Stimulated activated CD8-positive, alpha-beta memory T cell treated with anti-CD3 and anti-CD28 coated beads, Interleukin-4, amount 100 ng/mL, for 1 hour (primary cell): ENCODE results near the gene YWHAQ.

Experiments
- DNase-seq, 2 donors: peaks; one replicate each; pipeline ENCODE4 v3.0.0-alpha.2; 2020; ENCODE audit warnings: low read depth in 2 of 2, low spot score in 1 of 2

YWHAQ gene

GRCh38 chr2:9630736-9631552 is at the start of gene YWHAQ:
Gene YWHAQ, minus strand, starts transcription at chr2:9630997. Its CDS starts 545 bp downstream, at chr2:9630452.
- DNase-seq, result peak; percentile 94 to 97

GRCh38 chr2:9680082-9680481 is 49.3 kb upstream of the YWHAQ start:
- no peak for DNase-seq

- DNase-seq, result no peak
These were observed 48.4 kb upstream of the YWHAQ start for GRCh38 chr2:9679218-9679617.

GRCh38 chr2:9678544-9678943 is 47.7 kb upstream of the YWHAQ start:
- DNase-seq, result no peak

- DNase-seq, result no peak
These were observed 44.9 kb upstream of the YWHAQ start for GRCh38 chr2:9675415-9676351.

GRCh38 chr2:9674891-9675414 is 44.2 kb upstream of the YWHAQ start:
- no peak for DNase-seq

- DNase-seq, result no peak
These were observed 43.2 kb upstream of the YWHAQ start for GRCh38 chr2:9673914-9674481.

- DNase-seq, result no peak
These were observed 38.0 kb upstream of the YWHAQ start for GRCh38 chr2:9668687-9669345.

GRCh38 chr2:9667826-9668225 is 37.0 kb upstream of the YWHAQ start:
- no peak for DNase-seq

GRCh38 chr2:9666306-9666705 is 35.5 kb upstream of the YWHAQ start:
- no peak for DNase-seq

GRCh38 chr2:9665898-9666297 is 35.1 kb upstream of the YWHAQ start:
- DNase-seq, result no peak

- no peak for DNase-seq
These were observed 33.6 kb upstream of the YWHAQ start for GRCh38 chr2:9664365-9664764.

- no peak for DNase-seq
These were observed 32.4 kb upstream of the YWHAQ start for GRCh38 chr2:9663008-9663879.

- no peak for DNase-seq
These were observed 30.5 kb upstream of the YWHAQ start for GRCh38 chr2:9661261-9661660.

GRCh38 chr2:9660781-9661180 is 30.0 kb upstream of the YWHAQ start:
- no peak for DNase-seq

GRCh38 chr2:9660154-9660553 is 29.4 kb upstream of the YWHAQ start:
- no peak for DNase-seq

GRCh38 chr2:9658972-9659371 is 28.2 kb upstream of the YWHAQ start:
- DNase-seq, result no peak

GRCh38 chr2:9657731-9658130 is 26.9 kb upstream of the YWHAQ start:
- DNase-seq, result no peak

- DNase-seq, result no peak
These were observed 26.3 kb upstream of the YWHAQ start for GRCh38 chr2:9657083-9657482.

GRCh38 chr2:9656270-9656766 is 25.5 kb upstream of the YWHAQ start:
- DNase-seq, result peak in 1 of 2 donors; percentile 30
